HG02588 (cell line): ENCODE measurements around the gene PNMA8C.
"Not testable (repeated sequence)": the region's sequence is repeated elsewhere in the genome, so short reads cannot be mapped to it uniquely, and the experiment has no call there.

ENCODE experiments used
- ATAC-seq: cut with Tn5 transposase; IDR thresholded peaks from one replicate; pipeline ENCODE4 v1.9.1; 2021; ENCODE audit warnings: mild to moderate bottlenecking, moderate library complexity; ENCODE audit not compliant: unreplicated experiment

Gene PNMA8C

DNA sequence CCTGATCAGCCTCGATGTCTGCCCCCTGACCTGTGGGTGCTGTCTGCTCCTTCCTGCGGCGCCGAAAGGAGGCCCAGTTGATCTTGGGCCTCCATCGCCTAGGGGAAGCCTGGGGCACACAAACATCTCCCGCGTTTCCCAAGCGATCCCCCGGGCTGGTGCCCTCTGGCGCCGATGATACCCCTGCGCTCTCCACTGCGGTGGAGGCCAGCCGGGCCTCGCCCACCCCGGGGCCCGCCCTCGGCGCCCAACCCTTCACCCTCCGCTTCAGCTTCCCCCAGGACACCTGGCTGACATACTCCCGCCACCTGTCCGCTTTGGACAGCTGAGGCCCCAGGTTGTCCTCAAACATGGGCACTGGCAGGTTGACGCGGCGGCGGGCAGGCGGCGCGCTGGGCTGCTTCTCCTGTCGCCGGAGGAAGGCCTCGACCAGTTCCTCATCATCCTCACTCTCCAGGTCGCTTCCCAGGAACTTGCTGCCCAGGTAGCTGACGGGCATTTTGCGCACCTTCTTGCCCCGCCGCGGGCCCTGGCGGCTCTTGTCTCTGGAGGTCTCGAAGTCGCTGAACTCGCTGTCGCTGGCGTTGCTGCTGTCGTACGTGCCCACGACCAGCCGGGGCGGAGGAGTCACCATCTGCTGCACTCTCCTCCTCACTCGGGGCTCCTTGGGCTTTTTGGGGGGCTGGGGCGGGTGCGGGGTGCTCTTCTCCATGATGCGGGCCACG is 16.6 kb downstream of the PNMA8C start:
- no peak for ATAC-seq

DNA sequence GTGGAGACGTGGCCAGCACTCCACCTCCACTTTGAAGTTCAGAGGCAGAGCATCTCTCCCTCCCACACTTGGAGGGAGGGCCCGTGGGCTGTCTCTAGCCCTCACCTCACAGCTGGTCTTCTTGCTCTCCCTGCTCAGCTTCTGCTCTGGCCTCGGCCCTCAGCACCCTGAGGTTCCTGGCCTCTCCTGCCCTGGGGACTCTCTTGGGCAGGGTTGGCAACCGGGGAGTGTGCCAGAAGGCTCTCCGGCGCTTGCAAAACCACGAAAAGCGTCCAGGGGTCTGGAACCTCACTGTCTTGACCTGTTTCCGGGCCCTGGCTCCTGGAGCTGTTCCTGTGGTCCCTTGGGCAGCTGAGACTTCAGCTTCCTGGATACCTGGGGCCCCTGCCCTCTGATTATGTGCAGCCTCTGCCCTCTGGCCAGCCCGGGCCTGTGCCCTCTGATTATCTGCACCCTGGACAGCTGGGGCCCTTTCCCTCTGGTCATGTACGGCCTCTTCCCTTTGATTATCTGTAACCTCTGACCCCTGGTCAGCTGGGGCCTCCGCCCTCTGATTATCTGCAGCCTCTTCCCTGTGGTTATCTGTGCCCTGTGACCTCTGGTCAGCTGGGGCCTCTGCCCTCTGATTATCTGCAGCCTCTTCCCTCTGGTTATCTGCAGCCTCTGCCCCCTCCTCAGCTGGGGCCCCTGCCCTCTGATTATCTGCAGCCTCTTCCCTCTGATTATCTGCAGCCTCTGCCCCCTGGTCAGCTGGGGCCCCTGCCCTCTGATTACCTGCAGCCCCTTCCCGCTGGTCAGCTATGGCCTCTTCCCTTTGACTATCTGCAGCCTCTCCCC is 17.4 kb downstream of the PNMA8C start:
- no peak for ATAC-seq

GRCh38 chr19:46410205-46411087 is 18.3 kb downstream of the PNMA8C start:
- no peak for ATAC-seq

- no peak for ATAC-seq
Observed at GRCh38 chr19:46409191-46409590, 19.5 kb downstream of the PNMA8C start.

DNA sequence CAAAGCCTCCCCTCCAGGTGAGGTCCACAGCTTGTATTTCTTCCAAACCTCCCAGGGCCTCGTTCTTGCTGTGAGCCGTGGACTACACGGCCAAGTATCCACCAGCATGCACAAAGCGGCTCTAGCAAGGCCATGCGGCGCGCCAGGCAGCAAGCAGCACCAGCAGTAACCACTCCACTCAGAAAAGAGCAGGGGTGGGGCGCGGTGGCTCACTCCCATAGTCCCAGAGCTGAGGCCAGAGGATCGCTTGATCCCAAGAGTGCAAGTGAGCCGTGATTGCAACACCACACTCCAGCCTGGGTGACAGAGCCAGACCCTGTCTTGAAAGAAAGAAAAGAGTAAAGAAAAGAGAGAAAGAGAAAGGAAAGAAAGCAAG is 20.1 kb downstream of the PNMA8C start:
- no peak for ATAC-seq

DNA sequence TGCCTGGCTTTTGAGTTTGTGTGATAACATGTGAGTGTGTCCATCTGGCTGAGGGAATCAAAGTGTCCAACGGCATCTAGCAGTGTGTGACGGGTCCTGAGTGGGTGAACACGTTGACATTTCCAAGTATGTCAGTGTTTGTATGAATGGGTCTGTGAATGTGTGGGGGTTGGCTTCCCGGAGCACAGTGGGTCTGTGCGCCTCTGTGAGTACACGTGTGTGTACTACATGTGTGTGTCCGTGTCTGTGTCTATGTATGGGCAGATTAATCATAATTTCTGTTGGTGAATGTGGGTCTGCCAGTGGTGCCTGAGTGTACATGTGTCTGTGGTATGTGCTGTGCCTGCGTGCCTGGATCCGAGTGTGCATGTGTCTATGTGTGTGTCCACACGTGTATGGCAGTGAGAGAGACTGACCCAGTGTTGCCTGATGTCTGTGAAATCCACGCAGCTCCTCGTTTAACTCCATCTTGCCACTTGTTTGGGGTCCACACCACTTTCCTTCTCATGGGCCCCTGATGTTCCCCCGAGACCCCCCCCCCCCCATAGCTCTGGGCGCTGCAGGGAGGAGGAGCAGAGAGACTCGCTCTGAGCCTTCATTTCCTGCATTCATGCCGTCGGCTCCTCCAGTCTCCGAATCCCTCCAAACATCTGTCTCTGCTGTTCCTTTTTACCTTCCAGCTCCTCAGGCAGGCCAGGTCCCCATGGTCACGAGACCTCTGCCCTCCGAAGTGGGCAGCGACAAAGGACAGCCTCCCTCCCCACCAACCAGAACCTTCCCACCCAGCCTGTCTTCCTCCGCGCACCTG is 20.7 kb downstream of the PNMA8C start:
- ATAC-seq: no peak

DNA sequence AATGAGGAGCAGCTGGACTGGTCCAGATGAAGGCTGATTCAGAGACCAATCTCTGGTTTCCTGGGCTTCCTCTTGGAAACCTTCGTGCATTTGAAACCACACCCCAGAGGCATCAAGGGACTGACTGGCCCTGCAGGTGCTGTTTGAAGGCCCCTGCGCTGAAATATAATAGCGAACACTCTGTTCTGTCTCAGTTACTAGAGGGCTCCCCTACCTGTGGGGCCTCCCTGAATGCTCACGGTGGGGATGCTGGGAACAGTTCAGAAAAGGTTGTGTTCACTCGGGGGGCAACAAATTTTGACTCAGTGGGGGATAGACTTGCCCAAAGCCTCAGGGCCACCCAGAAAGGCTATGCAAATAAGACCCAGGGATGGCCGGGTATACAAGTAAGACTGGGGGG is 21.8 kb downstream of the PNMA8C start:
- ATAC-seq: no peak

- no peak for ATAC-seq
Observed at GRCh38 chr19:46404753-46405468, 23.8 kb downstream of the PNMA8C start.

DNA sequence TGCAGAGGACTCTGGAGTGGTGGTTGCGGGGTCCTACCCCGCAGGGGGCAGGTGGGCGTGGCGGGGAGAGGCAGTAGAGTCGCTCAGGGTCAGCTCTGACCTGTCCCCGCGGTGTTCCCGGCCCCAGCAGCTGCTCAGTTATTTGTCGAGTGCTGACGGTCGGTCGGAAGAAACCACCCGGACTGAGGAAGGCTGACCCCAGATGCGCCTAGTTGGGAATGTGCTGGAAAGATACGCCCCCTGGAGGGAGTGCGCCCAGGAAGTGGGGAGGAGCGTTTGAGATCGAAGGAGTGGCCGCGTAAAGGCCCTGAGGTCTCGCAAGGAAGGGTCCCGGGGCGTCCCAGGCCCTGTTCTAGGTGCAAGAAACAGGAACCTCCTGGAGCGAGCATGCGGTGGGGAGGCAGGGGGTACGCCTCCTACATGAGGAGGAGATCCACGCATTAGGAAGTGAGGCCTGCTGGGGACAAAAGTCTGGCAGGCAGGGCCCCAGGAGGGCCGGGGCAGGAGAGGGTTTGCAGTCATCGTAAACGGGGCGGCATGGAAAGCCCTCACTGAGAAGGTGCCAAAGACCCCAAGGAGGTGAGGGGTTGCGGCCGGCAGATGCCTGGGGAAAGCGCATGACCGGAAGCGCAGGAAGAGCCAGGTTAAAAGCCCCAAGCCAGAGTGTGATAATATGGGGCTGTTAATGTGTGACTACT is 24.5 kb downstream of the PNMA8C start:
- ATAC-seq: no peak

- ATAC-seq: no peak
Observed at GRCh38 chr19:46402725-46403124, 26.0 kb downstream of the PNMA8C start.

GRCh38 chr19:46397801-46398479 is 30.8 kb downstream of the PNMA8C start:
- not testable (repeated sequence) for ATAC-seq

- no peak for ATAC-seq
Observed at GRCh38 chr19:46394402-46394797, 34.3 kb downstream of the PNMA8C start.

- ATAC-seq: no peak
Observed at GRCh38 chr19:46393456-46394401, 35.0 kb downstream of the PNMA8C start.

GRCh38 chr19:46392837-46393236 is 35.9 kb downstream of the PNMA8C start:
- ATAC-seq: no peak

DNA sequence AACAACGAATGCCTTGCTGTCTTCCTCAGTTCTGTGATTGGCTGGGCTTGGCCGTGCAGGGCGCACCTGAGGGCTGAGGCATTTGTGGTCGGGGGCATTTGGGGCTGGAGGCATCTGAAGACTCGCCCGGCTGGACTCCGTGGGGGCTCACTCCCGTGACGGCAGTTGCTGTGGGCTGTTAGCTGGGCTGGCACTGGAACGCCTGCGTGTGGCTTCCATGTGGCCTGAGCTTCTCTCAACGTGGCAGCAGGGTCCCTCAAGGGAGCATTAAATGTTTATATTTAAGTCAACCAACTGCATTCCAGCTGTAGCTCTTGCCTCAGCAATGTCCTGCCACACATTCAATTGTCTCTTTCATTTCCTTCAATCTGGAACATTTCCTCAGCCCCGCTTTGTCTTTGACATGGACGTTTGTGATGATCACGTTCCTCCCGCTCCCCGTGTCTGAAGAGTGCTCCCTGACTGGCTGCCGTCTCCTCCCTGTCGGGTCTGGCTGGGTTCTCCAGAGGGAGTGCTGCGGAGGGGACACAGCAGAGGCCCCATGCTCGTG is 36.4 kb downstream of the PNMA8C start:
- no peak for ATAC-seq

DNA sequence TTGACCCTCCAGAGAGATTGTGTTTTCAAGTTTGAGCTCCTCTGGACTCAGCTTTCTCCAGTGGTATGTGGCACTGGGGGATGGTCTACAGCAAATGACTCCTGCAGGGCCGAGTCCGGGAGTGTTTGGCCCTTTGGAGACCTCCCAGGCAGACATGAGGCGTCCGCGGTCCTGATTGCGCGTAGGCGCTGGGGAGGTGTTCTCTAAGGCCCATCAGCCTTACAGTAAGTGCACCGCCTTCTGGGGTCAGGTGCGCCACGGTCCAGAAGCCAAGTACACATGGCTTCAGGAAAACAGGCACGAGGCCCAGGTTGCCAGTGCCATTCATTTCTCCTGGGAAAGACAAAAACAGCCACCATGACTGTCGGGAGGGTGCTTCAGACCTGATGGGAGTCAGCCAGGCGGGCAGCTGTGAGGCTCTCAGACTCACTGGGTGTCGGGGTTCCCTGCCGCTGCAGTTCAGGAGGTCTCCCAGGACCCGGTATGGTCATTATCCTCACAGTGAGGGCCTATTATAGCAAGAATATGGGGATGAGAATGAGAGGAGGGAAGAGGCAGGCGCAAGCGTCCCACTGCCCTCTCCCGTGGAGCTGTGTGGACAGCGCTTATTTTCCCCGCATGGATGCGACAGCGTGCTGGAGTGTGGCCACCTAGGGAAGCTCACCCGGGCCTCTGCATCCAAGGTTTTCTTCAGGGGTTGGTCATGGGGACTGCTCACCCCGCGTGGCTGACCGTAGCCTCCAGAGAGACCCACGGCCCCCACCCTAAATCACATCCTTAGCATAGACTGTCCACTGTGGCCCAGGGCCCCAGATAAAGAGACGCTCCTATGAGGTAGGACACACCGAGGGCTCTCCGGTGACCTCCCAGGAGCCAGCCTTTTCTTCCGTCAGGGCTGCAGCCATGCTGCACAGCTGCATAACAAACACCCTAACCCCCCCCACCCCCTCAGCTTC is 37.2 kb downstream of the PNMA8C start:
- no peak for ATAC-seq
